ENCODE results near the gene BCR. TPM values are rescaled to one million over a fixed set of nuclear protein-coding genes. Genes with fewer than 3 reads are reported as not detected.

The BCR gene
- polyA plus RNA-seq, 6 donors from 2014 or later = 2.6 to 12.1 (median 4.0) TPM; not detected in 1

DNA sequence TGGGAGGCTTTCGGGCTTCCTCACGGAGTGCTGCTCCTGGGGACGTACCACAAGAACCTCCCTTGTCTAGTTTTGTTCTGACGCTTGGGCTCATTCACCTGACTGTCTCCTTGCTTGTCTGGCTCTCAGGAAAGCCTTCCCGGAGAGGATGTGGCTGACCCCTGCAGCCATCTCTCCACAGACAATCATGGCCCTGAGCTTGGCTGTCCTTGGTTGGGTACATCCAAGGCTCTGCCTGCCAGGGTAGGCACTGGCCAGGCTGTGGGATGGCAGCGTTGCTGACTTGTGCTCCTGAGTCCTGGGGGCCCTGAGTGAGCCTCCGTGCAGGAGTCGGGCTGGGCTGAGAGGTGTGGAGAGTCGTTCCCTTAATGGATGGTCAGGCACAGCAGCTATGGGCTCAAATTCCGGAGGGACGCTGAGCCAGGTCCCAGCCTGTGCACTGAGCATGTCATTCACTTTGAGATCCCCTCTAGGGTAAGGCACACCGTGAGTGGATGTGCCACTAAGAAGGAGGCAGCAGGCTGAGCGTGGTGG is 32.8 kb downstream of the BCR start:
- peaks cover 70 to 88% (median 86%) of the 10 kb centered on the region in 3 donors for H3K4me1 Mint-ChIP-seq

DNA sequence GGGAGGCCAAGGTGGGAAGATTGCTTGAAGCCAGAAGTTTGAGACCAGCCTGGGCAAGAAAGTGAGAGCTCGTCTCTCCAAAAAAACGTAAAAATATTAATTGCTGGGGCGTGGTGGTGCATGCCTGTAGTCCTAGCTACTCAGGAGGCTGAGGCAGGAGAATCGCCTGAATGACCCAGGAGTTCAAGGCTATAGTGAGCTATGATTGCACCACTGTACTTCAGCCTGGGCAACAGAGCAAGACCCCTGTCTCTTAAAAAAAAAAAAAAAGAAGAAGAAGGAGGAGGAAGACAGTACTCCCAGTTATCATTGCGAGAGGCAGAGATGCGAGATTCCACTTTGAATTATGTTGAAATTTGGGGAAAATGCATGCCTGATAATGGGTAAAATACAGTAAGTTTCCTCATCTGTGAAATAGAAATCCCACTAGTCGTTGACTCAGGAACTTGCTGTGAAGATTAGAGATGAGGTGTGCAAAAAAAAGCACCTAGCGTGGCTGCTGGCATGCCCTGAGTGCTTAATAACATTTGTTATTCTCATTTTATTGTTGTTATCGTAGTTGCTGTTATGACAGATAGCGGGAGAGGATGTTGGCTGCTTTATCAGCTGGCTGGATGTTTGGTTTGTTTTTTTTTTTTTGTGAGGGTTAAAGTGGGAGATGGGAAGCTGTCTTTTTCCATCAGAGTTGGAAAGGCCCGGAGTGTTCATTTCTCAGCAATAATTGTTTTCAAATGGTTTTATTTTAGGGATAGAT is 33.4 kb downstream of the BCR start:
- ATAC-seq (ENCODE audit: low read depth in 2 of 2) = no peak
- peak overlapping the region in 3 of 6 donors; percentile 38 to 84 (median 82) for H3K27ac Mint-ChIP-seq
- no peak for DNase-seq

More for the DNA sequence above, 32.8 kb downstream of the BCR start:
- Mint-ChIP-seq H3K9me3 (no peaks in the 10 kb centered on the region), H3K36me3 (no peaks in the 10 kb centered on the region), H3K27me3 (no peaks in the 10 kb centered on the region), H3K4me3 (peak overlapping the region in 1 of 8 donors; percentile 44), H3K27ac (peak overlapping the region in 3 of 6 donors; percentile 65 to 84 (median 82))
- ATAC-seq (ENCODE audit: low read depth in 2 of 2) (no peak), DNase-seq (no peak)

DNA sequence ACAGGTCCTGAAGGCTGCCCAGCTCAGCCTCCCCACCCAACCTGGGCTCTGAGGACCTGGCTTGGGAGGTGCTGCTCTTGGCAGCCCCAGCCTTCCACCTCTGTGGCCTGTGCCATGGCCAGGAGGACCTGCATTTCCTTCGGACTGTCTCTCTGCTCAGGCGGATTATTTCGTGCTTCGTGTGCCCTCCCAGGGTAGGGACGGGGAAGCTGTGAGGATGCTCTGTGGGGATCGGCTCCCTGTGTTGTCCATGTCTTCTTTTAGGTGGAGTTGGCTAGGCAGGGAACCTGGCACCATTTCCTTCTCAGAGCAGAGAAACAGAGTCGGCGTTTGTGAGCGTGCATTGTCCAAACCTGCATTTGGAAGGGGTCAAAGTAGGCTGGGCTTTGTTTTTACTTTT is 34.1 kb downstream of the BCR start:
- DNase-seq = no peak
- no peak for ATAC-seq (ENCODE audit: low read depth in 2 of 2)

More for the DNA sequence above, 33.4 kb downstream of the BCR start:
- Mint-ChIP-seq H3K27me3 (no peaks in the 10 kb centered on the region), H3K36me3 (no peaks in the 10 kb centered on the region), H3K4me1 (peaks cover 74 to 91% (median 86%) of the 10 kb centered on the region in 3 donors), H3K4me3 (peak overlapping the region in 3 of 8 donors; percentile 36 to 63 (median 44)), H3K9me3 (no peaks in the 10 kb centered on the region)

DNA sequence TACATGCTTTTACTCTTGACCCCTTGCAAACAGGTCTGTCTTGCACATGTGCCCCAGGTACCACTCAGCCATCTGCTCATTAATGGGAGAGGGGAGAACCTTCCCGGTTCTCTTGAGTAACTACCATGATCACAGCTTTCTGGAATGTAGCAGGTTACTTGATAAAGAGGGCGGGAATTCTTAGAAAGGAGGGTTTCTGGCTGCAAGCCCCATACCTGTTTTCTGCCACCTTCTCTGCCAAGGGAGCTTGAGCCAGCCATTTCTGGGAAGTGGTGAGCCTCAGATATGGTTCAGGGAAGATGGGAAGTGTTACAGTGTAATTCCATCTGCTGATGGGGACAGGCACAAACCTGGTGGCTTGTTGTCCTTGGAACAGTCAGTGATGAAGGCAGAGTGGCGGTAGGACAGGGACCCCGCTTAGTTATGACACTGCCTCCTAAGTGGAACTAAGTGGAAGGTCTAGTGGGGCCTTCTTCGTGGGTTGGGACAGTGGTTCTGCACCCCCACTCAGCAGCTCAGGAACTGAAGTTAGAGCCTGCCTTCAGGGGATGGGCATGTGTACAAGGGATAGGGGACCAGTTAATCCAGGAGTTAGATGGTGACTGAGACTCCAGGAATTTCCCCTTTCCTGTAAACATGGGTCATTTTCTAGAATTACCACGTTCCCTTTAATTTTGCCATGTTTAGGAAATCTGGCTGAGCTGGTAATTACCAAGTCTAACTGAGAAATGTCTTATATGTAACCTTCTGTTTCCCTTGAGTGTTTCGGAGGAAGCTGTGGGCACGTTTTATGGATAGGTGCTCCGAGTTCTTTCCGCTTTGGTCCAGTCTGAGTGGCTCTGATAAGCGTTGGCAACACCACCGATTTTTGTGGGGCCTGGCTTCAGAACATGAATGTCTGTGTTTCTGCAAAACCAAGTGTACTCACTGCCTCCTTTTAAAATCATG is 35.3 kb downstream of the BCR start:
- H3K27ac Mint-ChIP-seq = peak overlapping the region in 5 of 6 donors; percentile 4 to 67 (median 53)
- DNase-seq (peak; percentile 27), ATAC-seq (ENCODE audit: low read depth in 2 of 2) (no peak)
- no peaks in the 10 kb centered on the region for H3K9me3 Mint-ChIP-seq
- peak overlapping the region; percentile 64 to 91 (median 74) for H3K4me3 Mint-ChIP-seq
- no peaks in the 10 kb centered on the region for H3K27me3 Mint-ChIP-seq
- H3K36me3 Mint-ChIP-seq = no peaks in the 10 kb centered on the region
- peaks cover 87 to 96% (median 95%) of the 10 kb centered on the region in 3 donors for H3K4me1 Mint-ChIP-seq

More for the DNA sequence above, 34.1 kb downstream of the BCR start:
- no peaks in the 10 kb centered on the region for H3K36me3 Mint-ChIP-seq
- H3K4me1 Mint-ChIP-seq = peaks cover 77 to 94% (median 89%) of the 10 kb centered on the region in 3 donors
- peak overlapping the region in 1 of 6 donors; percentile 38 for H3K27ac Mint-ChIP-seq
- no peaks in the 10 kb centered on the region for H3K9me3 Mint-ChIP-seq
- H3K4me3 Mint-ChIP-seq = no peak overlapping the region
- H3K27me3 Mint-ChIP-seq = no peaks in the 10 kb centered on the region

DNA sequence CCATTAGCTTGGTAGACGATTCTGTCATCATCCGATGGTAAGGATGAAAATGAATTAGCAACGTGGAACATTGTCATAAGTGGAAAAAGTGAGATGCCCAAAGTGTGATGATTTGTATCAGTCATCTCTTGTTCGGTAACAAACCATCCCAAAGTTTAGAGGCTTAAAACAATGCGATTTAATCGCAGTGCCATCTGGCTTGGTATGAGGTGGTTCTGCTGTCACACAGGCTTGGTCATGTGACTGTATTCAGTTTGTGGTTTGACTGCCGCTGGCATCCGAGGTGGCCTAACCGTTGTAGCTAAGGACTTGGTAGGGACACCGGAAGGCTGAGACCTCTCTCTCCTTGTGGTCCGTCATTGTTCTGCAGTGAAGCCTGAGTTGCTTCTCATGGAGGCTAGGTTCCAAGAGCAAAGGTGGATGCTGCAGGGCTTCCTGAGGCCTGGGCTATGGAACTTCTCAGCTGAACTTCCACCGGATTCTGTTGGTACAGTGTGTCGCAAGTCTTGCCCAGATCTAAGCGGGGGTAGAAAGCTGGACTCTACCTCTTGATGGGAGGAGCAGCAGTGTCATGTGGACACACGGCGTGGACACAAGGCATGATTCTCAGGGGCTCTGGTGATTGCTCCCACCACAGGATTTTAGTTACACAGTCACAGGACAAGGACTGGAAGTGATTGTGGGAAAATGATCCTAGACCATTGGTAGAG is 36.3 kb downstream of the BCR start:
- peak overlapping the region; percentile 66 to 91 (median 75) for H3K4me3 Mint-ChIP-seq
- DNase-seq = peak; percentile 49
- peaks cover 91 to 100% (median 100%) of the 10 kb centered on the region in 3 donors for H3K4me1 Mint-ChIP-seq
- no peaks in the 10 kb centered on the region for H3K36me3 Mint-ChIP-seq
- no peaks in the 10 kb centered on the region for H3K9me3 Mint-ChIP-seq
- H3K27me3 Mint-ChIP-seq = no peaks in the 10 kb centered on the region
- ATAC-seq (ENCODE audit: low read depth in 2 of 2) = peak; percentile 41
- H3K27ac Mint-ChIP-seq = peak overlapping the region; percentile 57 to 90 (median 65)

DNA sequence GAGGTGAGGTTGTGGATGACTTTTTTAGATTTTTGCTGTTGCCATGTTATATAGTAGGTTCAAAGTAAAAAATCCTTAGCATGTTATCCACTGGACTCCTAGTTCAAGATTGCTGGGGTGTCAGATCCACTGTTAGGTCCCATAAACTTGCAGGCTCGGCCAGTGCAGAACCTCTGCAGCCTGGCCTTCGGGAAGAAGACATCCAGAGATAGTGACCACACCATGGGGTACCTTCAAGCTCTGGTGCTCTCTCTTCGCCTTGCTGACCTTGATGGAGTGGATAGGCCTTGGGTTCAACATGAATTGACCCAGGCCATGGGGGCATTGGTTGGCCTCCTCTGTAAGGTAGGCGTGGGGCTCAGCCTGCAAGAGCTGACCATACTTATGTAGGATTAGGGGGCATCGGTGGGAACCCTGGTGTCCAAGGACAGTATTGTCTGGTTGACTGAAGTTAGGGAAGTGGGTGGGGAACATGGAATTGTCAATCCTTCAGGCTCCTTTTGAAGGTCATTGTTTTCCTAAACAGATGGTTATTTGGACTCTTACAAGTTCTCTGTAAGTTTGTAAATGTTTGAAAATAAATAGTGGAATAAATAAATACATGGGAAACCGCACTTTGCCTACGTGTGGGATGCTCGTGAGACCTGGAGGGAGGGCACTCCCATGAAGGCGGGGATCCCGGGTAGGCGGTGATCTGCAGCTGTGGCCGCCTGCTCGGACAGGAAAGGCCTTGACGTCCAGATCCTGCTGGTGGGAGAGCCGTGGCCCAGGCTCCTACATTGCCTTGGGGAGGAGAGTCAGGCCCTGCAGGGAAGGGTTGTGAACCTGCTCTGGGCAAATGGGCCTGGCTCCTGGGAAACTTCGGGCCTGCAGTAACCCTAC is 37.1 kb downstream of the BCR start:
- H3K27ac Mint-ChIP-seq = peak overlapping the region; percentile 7 to 90 (median 55)
- peaks cover 89 to 100% (median 99%) of the 10 kb centered on the region in 3 donors for H3K4me1 Mint-ChIP-seq
- H3K9me3 Mint-ChIP-seq = no peaks in the 10 kb centered on the region
- no peaks in the 10 kb centered on the region for H3K27me3 Mint-ChIP-seq
- ATAC-seq (ENCODE audit: low read depth in 2 of 2) = no peak
- H3K36me3 Mint-ChIP-seq = no peaks in the 10 kb centered on the region
- no peak for DNase-seq
- H3K4me3 Mint-ChIP-seq = peak overlapping the region; percentile 66 to 91 (median 75)

DNA sequence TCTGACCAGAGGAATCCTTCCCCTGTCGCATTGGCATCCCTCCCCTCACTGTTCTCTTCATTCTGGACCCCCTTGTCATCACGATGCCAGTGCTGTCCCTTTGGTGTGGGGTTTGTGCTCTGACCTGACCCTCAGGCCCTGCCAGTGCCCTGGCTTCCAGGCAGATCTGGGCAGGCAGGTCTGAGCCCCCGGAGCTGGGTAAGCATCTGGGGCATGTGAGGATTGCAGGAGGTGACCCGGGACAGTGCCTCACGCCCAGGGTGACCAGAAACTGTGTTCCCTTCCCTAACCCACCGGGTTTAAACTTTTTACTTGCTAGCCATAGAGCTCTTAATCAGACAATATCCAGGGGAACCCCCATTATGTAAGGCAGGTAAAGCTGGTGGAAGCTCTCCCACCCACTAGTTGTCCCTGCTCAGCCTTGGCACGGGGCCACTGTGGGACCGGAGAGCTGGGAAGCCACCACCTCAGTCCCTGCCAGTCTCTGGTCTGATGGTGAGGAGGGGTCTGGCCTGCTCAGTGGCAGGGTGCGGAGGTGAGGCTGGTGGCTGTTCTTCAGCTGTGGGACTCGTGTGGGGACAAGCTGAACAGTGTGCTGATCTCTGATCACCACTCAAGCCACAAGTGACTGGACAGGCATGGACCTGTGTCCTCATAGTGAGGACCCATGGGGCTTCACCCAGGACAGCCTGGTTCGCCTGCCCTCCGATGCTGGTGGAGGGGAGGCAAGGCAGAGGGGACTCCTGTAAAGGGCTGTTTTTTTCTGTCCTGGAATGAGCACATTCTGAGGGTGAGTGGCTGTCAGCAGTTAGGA is 38.0 kb downstream of the BCR start:
- no peaks in the 10 kb centered on the region for H3K9me3 Mint-ChIP-seq
- DNase-seq = no peak
- peaks cover 90 to 97% (median 96%) of the 10 kb centered on the region in 3 donors for H3K4me1 Mint-ChIP-seq
- H3K27ac Mint-ChIP-seq = peak overlapping the region; percentile 44 to 98 (median 86)
- peak overlapping the region; percentile 76 to 96 (median 92) for H3K4me3 Mint-ChIP-seq
- H3K27me3 Mint-ChIP-seq = no peaks in the 10 kb centered on the region
- H3K36me3 Mint-ChIP-seq = no peaks in the 10 kb centered on the region
- no peak for ATAC-seq (ENCODE audit: low read depth in 2 of 2)

DNA sequence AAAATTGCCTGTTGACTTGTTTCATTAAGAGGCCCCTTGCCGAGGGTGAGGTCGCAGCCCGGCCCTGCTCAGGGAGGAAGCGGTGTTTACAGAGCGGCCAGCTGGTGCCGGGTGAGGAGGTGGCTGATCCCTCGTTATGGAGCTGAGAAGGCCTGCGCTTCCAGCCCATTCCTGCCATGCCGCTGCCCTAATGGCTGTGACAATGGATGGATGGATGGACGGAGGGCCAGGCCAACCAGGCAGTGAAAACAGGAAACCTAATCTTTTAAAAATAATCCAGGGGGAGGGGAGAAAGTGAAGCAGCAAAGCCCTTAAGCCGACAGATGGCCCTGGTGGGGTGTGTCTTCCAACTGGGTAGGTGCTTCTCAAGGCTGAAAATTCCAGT is 38.5 kb downstream of the BCR start:
- no peak for ATAC-seq (ENCODE audit: low read depth in 2 of 2)
- DNase-seq = no peak
- Mint-ChIP-seq H3K27me3 (no peaks in the 10 kb centered on the region), H3K4me1 (peaks cover 88 to 95% (median 92%) of the 10 kb centered on the region in 3 donors), H3K9me3 (no peaks in the 10 kb centered on the region), H3K27ac (peak overlapping the region in 5 of 6 donors; percentile 83 to 98 (median 95)), H3K36me3 (no peaks in the 10 kb centered on the region), H3K4me3 (peak overlapping the region; percentile 76 to 96 (median 92))

DNA sequence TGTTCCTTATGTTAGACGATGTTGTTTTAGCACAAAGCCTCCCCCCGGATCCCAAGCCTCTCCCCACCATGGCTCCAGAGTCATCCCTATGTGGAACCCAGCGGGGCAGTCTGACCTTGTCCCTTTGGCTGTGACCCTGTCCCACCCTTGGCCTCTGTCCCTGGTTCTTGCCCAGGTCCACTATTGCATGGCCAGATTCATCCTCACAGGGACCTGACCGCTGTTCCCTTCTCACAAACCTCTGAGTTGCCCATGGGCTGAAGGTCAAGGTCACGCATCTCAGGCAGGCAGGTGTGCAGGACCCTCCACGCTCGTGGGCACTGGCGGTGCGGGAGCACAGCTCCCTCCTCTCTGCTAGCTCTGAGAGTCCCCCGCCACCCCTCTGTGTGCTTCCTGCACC is 39.0 kb downstream of the BCR start:
- Mint-ChIP-seq H3K9me3 (no peaks in the 10 kb centered on the region), H3K27ac (peak overlapping the region; percentile 3 to 98 (median 95)), H3K36me3 (no peaks in the 10 kb centered on the region), H3K27me3 (no peaks in the 10 kb centered on the region), H3K4me1 (peaks cover 88 to 95% (median 90%) of the 10 kb centered on the region in 3 donors), H3K4me3 (peak overlapping the region; percentile 76 to 96 (median 92))
- DNase-seq (no peak), ATAC-seq (ENCODE audit: low read depth in 2 of 2) (no peak)

DNA sequence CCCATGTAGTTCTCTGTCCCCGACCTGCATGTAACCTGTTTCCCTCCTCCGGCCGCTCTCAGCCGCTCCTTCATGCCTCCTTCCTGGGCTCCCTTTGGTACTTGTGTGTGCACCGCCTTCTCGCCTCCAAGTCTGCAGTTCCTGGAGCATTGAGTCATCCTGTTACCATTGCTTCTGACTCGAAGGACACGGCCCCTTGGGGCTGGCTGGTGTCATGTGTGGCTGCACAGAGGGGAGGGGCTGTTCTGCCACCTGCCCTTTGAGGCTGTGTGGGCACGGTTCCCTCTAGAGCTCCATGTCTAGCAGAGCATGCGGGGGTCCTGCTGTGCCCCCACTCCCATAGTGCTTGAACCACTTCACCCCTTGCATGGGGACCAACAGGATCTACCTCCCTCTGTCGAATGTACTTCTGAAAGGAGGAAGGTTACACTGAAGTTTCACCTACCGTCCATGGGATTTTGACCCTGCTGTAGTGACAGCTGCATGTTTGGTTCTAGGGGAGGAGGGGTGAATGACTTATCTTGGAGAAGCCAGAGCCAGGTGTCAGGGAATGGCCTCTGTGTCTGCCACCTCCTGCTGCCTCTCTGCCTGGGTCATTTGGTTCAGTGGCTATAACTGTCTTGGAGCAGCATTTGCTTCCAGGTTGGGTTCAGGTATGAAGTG is 39.6 kb downstream of the BCR start:
- DNase-seq (peak; percentile 54), ATAC-seq (ENCODE audit: low read depth in 2 of 2) (peak; percentile 42 to 49)
- Mint-ChIP-seq H3K36me3 (no peaks in the 10 kb centered on the region), H3K4me1 (peaks cover 82 to 95% (median 88%) of the 10 kb centered on the region in 3 donors), H3K27me3 (no peaks in the 10 kb centered on the region), H3K9me3 (no peaks in the 10 kb centered on the region), H3K4me3 (peak overlapping the region; percentile 76 to 96 (median 92)), H3K27ac (peak overlapping the region; percentile 60 to 98 (median 95))
